ENCODE data around the gene LGALS14.

LGALS14 gene

DNA sequence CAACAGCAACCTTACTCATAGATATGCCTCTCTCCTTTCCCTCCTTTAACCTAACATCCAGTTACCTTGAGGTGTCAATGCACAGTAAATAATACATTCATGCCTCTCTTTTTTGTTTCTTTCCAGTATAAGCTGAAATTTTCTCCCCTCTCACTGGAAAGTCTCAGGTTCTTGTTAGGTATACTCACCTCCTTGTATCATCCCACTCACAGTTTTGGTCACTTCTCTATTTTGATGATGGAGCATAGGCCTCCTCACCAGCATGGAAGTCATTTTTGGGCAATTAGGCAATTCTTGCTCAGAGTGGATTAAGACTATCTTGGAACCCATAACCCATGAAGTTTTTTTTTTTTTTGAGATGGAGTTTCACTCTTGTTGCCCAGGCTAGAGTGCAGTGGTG, 5.7 kb upstream of the LGALS14 start:
- no peaks in the 10 kb centered on the region for H4K20me1 ChIP-seq (ENCODE audit: insufficient read depth, low read length)
- no peaks in the 10 kb centered on the region for H3K36me3 ChIP-seq (ENCODE audit: insufficient read depth, low read length)
- H2AFZ ChIP-seq (ENCODE audit: low read depth, low read length), result no peak overlapping the region
- TF ChIP-seq EZH2 (IDR thresholded peaks at IDR 0.05; ENCODE audit: borderline replicate concordance, low read depth, low read length, severe bottlenecking), result no peak
- TF ChIP-seq, protein P1, sequence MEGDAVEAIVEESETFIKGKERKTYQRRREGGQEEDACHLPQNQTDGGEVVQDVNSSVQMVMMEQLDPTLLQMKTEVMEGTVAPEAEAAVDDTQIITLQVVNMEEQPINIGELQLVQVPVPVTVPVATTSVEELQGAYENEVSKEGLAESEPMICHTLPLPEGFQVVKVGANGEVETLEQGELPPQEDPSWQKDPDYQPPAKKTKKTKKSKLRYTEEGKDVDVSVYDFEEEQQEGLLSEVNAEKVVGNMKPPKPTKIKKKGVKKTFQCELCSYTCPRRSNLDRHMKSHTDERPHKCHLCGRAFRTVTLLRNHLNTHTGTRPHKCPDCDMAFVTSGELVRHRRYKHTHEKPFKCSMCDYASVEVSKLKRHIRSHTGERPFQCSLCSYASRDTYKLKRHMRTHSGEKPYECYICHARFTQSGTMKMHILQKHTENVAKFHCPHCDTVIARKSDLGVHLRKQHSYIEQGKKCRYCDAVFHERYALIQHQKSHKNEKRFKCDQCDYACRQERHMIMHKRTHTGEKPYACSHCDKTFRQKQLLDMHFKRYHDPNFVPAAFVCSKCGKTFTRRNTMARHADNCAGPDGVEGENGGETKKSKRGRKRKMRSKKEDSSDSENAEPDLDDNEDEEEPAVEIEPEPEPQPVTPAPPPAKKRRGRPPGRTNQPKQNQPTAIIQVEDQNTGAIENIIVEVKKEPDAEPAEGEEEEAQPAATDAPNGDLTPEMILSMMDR (IDR thresholded peaks at IDR 0.05; ENCODE audit: borderline replicate concordance, extremely low read depth, low read length, poor library complexity, severe bottlenecking), result no peak
- H3K79me2 ChIP-seq (ENCODE audit: insufficient read depth, low read length), result no peaks in the 10 kb centered on the region
- no peak overlapping the region for H3K4me2 ChIP-seq (ENCODE audit: insufficient read depth, low read length)
- no peak for DNase-seq
- no peak overlapping the region for H3K27ac ChIP-seq (ENCODE audit: low read length)
- no peaks in the 10 kb centered on the region for H3K9me3 ChIP-seq (ENCODE audit: insufficient read depth, low read length, severe bottlenecking)
- no peaks in the 10 kb centered on the region for H3K4me1 ChIP-seq (ENCODE audit: insufficient read depth, low read length)
- H3K9ac ChIP-seq (ENCODE audit: low read depth, low read length), result no peak overlapping the region
- H3K4me3 ChIP-seq (ENCODE audit: low read depth in 1 of 2, low read length in 2 of 2), result no peak overlapping the region
- ATAC-seq (ENCODE audit: insufficient read depth, low read depth), result no peak
- H3K27me3 ChIP-seq (ENCODE audit: insufficient read depth, low read length, poor library complexity), result no peaks in the 10 kb centered on the region

DNA sequence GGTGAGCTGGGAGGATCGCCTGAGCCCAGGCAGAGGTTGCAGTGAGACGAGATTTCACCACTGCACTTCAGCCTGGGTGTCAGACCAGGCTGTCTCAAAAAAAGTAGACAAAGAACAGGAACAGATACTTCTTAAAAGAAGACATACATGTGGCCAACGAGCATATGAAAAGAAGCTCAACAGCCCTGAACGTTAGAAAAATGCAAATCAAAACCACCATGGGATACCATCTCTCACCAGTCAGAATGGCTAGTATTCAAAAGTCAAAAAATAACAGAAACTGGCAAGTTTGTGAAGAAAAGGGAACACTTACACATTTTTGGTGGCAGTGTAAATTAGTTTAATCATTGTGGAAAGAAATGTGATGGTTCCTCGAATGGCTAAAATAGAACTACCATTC, 3.0 kb upstream of the LGALS14 start:
- H3K36me3 ChIP-seq (ENCODE audit: insufficient read depth, low read length), result no peaks in the 10 kb centered on the region
- no peak overlapping the region for H2AFZ ChIP-seq (ENCODE audit: low read depth, low read length)
- H3K4me1 ChIP-seq (ENCODE audit: insufficient read depth, low read length), result no peaks in the 10 kb centered on the region
- no peaks in the 10 kb centered on the region for H3K9me3 ChIP-seq (ENCODE audit: insufficient read depth, low read length, severe bottlenecking)
- H3K9ac ChIP-seq (ENCODE audit: low read depth, low read length), result no peak overlapping the region
- H3K4me3 ChIP-seq (ENCODE audit: low read depth in 1 of 2, low read length in 2 of 2), result no peak overlapping the region
- no peak for TF ChIP-seq EZH2 (IDR thresholded peaks at IDR 0.05; ENCODE audit: borderline replicate concordance, low read depth, low read length, severe bottlenecking)
- TF ChIP-seq, protein P1 (IDR thresholded peaks at IDR 0.05; ENCODE audit: borderline replicate concordance, extremely low read depth, low read length, poor library complexity, severe bottlenecking), result no peak
- no peak for DNase-seq
- no peak overlapping the region for H3K27ac ChIP-seq (ENCODE audit: low read length)
- ATAC-seq (ENCODE audit: insufficient read depth, low read depth), result no peak
- no peaks in the 10 kb centered on the region for H4K20me1 ChIP-seq (ENCODE audit: insufficient read depth, low read length)
- H3K4me2 ChIP-seq (ENCODE audit: insufficient read depth, low read length), result no peak overlapping the region
- H3K27me3 ChIP-seq (ENCODE audit: insufficient read depth, low read length, poor library complexity), result no peaks in the 10 kb centered on the region
- no peaks in the 10 kb centered on the region for H3K79me2 ChIP-seq (ENCODE audit: insufficient read depth, low read length)

DNA sequence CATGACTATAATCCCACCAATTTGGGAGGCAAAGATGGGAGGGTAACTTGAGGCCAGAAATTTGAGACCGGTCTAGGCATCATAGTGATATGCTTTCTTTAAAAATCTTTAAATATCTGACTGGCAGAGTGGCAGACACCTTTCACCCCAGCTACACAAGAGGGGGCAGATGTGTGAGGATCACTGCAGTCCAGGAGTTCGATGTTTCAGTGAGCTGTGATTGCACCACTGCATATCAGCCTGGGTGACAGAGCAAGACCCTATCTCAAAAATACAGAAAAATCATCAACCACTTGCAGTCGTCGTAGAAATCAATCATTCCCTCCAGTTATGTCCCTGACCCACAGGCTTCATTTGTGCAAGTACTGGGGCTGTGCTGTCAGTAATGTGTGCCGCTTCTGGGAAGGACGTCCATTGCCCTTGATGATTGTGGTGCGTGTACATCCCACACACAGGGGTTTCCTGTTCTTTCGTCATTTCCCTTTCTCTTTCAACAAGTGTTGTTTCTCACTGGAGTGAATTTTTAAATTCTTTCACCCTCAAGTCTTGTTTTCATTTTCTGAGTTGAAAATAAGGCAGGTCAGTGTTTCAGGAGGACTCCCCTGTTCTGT, 1.4 kb downstream of the LGALS14 start:
- Histone ChIP-seq H3K4me3 (ENCODE audit: low read depth in 1 of 2, low read length in 2 of 2) (no peak overlapping the region), H2AFZ (ENCODE audit: low read depth, low read length) (no peak overlapping the region), H3K9me3 (ENCODE audit: insufficient read depth, low read length, severe bottlenecking) (no peaks in the 10 kb centered on the region), H3K36me3 (ENCODE audit: insufficient read depth, low read length) (no peaks in the 10 kb centered on the region), H3K4me1 (ENCODE audit: insufficient read depth, low read length) (no peaks in the 10 kb centered on the region), H3K4me2 (ENCODE audit: insufficient read depth, low read length) (no peak overlapping the region), H3K27me3 (ENCODE audit: insufficient read depth, low read length, poor library complexity) (no peaks in the 10 kb centered on the region), H3K27ac (ENCODE audit: low read length) (no peak overlapping the region), H3K79me2 (ENCODE audit: insufficient read depth, low read length) (no peaks in the 10 kb centered on the region), H4K20me1 (ENCODE audit: insufficient read depth, low read length) (no peaks in the 10 kb centered on the region), H3K9ac (ENCODE audit: low read depth, low read length) (no peak overlapping the region)
- no peak for ATAC-seq (ENCODE audit: insufficient read depth, low read depth)
- DNase-seq, result no peak
- TF ChIP-seq, protein P1 (IDR thresholded peaks at IDR 0.05; ENCODE audit: borderline replicate concordance, extremely low read depth, low read length, poor library complexity, severe bottlenecking), result no peak
- TF ChIP-seq EZH2 (IDR thresholded peaks at IDR 0.05; ENCODE audit: borderline replicate concordance, low read depth, low read length, severe bottlenecking), result no peak
